HG03460 (cell line): Measurements from ENCODE around the gene CERS6.

ENCODE experiments used
- ATAC-seq: cut with Tn5 transposase; IDR thresholded peaks from one replicate; pipeline ENCODE4 v1.9.1; 2021; ENCODE audit not compliant: unreplicated experiment

Gene CERS6

GRCh38 chr2:168692132-168692744, 236.2 kb downstream of the CERS6 start:
- ATAC-seq: no peak

DNA sequence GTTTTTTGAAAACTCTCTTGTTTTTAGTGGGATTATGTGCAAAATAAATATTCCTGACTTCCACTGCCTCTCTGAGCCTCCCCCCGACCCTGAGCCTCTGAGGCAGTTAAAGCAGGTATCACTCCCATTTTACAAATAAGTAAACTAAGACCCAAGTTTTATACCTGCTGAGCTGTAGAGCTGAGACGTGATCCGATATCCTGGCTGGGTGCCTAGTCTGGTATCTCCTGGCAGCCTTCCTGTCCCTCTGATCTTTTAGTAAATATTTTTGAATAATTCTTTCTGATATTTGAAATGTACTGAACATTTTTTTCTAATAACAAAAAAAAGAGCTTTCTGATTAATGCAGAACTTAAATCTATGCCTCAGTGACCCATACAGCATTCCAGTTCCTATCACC, 238.1 kb downstream of the CERS6 start:
- no peak for ATAC-seq

GRCh38 chr2:168694866-168695265, 238.8 kb downstream of the CERS6 start:
- no peak for ATAC-seq

DNA sequence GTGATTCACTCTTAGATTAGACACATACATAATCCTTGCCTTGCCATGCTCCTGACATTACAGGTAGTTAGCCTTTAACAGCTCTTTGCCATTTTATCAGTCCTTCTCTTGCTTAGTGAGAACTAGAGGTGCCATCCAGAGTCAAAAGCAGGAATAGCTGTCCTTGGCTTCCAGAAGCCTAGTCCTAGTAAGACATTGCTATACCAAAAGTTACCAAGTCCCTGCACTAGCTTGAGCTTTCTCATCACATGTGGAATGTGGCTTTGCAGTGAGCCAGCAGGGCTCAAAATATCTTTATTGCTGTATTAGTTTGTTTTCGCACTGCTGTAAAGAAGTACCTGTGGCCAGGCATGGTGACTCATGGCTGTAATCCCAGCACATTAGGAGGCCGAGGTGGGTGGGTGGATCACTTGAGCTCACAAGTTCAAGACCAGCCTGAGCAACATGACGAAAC, 241.6 kb downstream of the CERS6 start:
- no peak for ATAC-seq

- no peak for ATAC-seq
Observed at GRCh38 chr2:168698969-168699368, 242.9 kb downstream of the CERS6 start.

DNA sequence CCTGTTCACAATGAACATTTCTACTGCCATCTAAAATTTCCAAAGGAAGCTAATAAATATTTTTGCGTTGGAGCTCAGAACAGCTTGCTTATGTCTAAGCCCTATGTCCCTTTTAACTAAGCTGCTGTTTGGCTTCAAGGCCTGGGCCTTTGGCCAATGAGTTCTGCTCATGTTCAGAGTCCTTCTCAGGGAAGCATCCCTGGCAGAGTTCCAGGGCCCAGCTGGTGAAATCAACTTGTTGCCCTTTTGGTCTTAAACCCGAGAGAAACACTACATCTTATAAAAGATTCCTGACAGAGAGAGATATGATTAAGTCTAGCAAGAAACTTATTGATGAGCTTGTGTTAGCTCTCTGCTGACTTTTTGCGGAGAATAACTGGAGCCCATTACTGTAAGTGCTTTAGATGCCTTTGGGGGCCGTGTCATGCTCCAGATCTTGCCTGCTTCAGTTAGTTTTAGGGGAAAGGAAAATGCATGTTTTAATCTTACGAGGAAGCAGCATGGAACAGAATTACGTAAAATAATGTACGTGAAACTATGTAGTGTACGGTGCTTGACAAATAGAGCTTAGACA, 243.9 kb downstream of the CERS6 start:
- ATAC-seq: no peak

DNA sequence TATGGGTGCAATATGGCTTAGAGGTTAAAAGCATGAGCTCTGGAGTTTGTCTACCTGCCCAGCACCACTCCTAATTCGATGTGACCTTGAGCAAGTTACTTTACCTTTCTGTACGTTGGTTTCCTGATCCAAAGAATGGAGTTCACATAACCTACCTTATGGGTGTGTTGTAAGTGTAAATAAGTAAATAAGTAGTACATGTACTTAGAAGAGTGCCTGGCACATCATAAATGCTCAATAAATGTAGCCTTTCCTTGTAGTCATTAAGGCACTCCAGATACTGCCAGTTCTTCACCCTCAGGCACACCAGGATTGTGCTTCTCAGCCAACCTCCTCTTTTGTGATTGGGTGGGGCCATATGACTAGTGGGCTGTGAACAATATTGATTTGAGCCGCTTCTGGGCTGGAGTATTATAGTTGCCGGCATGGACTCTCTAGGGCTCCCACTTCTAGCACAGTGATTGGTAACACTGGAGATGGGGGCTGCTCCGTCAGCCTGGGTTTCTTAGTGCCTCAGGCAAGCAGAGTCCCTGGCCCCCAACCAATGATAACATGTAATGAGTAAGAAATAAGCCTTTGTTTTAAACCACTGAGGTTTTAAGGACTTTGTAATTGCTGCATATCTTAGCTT, 244.7 kb downstream of the CERS6 start:
- no peak for ATAC-seq

DNA sequence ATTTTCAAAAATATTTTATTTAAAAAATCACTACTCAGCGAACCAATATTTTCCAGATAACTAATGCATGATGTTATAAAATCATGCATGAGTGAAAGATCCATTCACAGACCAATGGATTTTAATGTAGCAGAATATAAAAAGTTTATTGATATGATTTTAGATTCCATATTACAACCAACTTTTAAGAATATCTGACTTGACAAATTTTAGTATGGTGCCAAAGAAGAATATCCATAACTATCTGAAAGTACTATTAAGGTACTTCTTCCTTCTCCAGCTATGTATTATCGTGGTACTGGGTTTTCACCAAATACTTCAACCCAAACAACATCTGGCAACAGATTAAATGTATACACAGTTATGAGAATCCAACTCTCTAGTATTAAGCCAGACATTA, 246.5 kb downstream of the CERS6 start:
- ATAC-seq: no peak

GRCh38 chr2:168703926-168704325, 247.9 kb downstream of the CERS6 start:
- ATAC-seq: no peak

- ATAC-seq: no peak
Observed at GRCh38 chr2:168705534-168706470, 249.7 kb downstream of the CERS6 start.

- ATAC-seq: no peak
Observed at GRCh38 chr2:168706806-168707205, 250.7 kb downstream of the CERS6 start.

DNA sequence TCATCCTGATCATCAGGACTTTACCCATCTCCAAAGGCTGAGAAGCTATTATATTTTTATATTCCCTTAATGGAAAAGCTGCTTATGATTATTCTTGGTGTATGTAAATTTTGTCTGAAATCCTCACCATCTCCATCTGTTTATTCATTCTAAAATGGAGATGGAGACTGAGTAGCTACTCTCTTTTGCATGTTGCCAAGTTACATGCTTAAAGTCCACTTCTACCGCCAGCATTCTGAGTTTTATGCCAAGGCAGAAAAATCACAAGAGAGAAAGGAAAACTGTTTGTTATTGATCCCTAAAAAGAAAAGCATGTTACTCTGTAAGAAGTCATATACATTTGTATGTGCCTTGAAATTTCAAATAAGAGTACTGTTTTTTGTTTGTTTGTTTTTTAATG, 252.0 kb downstream of the CERS6 start:
- no peak for ATAC-seq

- ATAC-seq: no peak
Observed at GRCh38 chr2:168710754-168711467, 254.8 kb downstream of the CERS6 start.

DNA sequence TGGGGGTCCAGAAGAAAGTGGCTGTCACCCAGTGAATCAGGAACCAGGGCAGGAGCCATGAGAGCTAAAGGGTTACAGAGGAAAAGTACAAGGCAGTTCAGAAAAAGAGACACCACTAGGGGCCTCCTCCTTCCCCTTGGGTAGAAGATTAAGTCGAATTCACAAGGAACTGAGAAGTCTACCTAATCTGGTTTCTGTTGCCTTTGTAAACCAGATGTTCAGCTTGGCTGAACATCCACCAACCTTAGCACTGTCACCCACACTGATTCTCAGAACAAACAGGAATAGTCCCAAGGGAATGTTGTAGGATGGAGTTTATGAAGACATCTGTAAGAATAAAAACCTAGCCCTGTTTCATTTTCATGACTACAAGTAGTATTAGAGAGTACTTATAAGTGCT, 256.0 kb downstream of the CERS6 start:
- peak; percentile 99 for ATAC-seq

GRCh38 chr2:168713325-168713724, 257.3 kb downstream of the CERS6 start:
- no peak for ATAC-seq

DNA sequence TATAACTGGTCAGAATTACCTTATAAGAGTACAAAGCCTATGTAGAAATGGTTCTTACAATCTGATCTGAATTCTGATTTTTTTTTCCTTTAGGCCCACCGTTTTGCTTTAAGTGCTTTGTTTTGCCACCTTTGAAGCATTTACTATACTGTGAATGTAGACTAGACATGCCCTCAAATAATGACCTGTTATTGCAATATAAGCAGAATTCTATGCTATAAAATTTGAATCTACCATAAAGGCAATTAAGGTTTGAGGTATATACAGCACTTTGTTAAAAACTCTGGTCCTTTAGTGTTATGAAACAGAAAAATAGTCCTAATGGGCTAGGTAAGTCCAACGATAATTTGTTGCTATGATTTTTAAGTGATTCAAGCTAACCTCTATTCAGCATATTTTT, 259.8 kb downstream of the CERS6 start:
- no peak for ATAC-seq

- no peak for ATAC-seq
Observed at GRCh38 chr2:168716839-168717238, 260.8 kb downstream of the CERS6 start.

DNA sequence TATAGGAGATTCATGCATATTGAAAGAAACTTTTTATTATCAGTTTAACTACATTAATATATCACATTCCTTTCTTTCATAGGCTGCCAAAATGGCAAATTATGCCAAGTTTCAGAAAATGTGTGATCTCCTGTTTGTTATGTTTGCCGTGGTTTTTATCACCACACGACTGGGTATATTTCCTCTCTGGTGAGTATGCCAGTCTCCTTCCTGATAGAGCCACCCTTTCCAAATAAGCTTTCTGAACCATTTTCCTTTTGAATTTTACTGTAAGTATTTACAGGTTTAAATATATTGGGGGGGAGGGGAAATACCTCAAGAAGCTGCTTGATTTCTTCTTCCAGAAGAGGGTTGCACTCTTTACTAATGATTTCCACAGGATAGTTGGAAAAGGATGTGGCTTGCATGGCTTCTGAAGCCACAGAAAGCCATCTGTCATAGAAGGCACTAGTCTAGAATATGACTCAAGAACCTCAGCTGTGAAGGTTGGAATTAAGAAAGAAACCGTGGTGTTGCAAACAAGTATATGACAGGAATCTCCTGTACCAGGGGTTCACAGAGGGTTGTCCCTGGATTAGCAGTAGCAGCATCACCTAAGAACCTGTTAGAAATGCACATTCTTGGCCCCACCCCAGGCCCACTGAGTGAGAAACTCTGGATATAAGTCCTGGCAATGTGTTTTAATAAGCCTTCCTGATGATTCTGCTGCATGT, 261.9 kb downstream of the CERS6 start:
- no peak for ATAC-seq

DNA sequence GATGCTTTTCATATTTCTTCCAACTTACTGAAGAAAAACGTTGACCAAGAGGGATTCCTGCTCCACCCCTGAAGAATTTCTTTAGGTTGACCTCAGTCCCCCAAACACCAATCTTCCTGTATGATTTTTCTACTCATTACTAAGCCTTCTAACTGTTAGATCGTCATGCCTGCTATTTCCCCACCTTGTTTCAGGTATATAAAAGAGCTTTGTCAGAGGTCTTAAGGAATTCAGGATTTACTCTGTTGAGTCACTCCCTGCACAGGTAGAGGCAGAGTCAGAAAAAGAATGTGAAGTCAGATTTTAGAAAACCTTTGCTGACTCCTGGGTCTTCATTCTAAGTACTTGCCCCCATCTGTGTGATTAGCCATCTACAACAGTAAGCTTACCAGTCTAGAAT, 262.6 kb downstream of the CERS6 start:
- ATAC-seq: no peak

GRCh38 chr2:168719446-168719845, 263.4 kb downstream of the CERS6 start:
- no peak for ATAC-seq
